ENCODE measurements around the gene RASGEF1B. TPM values are rescaled to one million over a fixed set of nuclear protein-coding genes. Genes with fewer than 3 reads are reported as not detected.

The RASGEF1B gene
- total RNA-seq, 2 donors from 2014 or later = 6.3 to 8.5 TPM

GRCh38 chr4:81405900-81406401, 65.8 kb downstream of the RASGEF1B start:
- H3K4me3 ChIP-seq = peak overlapping the region in 1 of 2 donors; percentile 12
- no peaks in the 10 kb centered on the region for H3K36me3 ChIP-seq
- H3K27me3 ChIP-seq = no peaks in the 10 kb centered on the region
- peak; percentile 79 to 87 for TF ChIP-seq CTCF (IDR thresholded peaks at IDR 0.05)
- H3K27ac ChIP-seq = no peak overlapping the region
- H3K9me3 ChIP-seq = no peaks in the 10 kb centered on the region
- no peaks in the 10 kb centered on the region for H3K4me1 ChIP-seq
- DNase-seq (ENCODE audit: low spot score) = no peak

- no peak for TF ChIP-seq CTCF (IDR thresholded peaks at IDR 0.05)
- H3K4me3 ChIP-seq = no peak overlapping the region
- H3K4me1 ChIP-seq = no peaks in the 10 kb centered on the region
- H3K27ac ChIP-seq = no peak overlapping the region
- no peaks in the 10 kb centered on the region for H3K36me3 ChIP-seq
- no peaks in the 10 kb centered on the region for H3K27me3 ChIP-seq
- H3K9me3 ChIP-seq = no peaks in the 10 kb centered on the region
- no peak for DNase-seq (ENCODE audit: low spot score)
Observed at GRCh38 chr4:81404741-81405140, 67.0 kb downstream of the RASGEF1B start.

DNA sequence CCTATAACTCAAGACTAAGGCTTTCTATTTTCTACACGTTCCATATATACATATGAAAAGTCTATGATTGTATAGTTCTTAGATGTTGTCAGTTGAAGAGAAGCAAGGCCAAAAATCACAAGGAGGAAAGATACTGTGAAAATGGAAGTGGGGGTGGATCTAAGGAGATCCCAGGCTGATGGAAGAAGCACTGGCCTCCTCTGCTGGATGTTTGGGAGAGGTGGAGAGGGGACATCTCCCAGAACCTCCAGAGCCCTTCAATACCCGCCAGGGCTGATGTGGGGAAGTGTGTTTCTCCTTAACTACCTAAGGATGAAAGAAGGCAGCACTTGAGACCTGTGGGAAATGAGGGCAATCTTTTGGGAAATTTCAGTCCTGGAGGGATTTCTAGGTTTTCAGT, 67.4 kb downstream of the RASGEF1B start:
- H3K36me3 ChIP-seq = no peaks in the 10 kb centered on the region
- DNase-seq (ENCODE audit: low spot score) = no peak
- no peaks in the 10 kb centered on the region for H3K27me3 ChIP-seq
- no peak overlapping the region for H3K27ac ChIP-seq
- H3K9me3 ChIP-seq = no peaks in the 10 kb centered on the region
- no peak for TF ChIP-seq CTCF (IDR thresholded peaks at IDR 0.05)
- peaks cover 0 to 2% of the 10 kb centered on the region in 2 donors for H3K4me1 ChIP-seq
- no peak overlapping the region for H3K4me3 ChIP-seq

GRCh38 chr4:81399306-81400086, 72.2 kb downstream of the RASGEF1B start:
- Histone ChIP-seq H3K4me1 (peaks cover 0 to 16% of the 10 kb centered on the region in 2 donors), H3K36me3 (no peaks in the 10 kb centered on the region), H3K4me3 (no peak overlapping the region), H3K9me3 (no peaks in the 10 kb centered on the region), H3K27ac (no peak overlapping the region), H3K27me3 (no peaks in the 10 kb centered on the region)
- TF ChIP-seq CTCF (IDR thresholded peaks at IDR 0.05) = no peak
- no peak for DNase-seq (ENCODE audit: low spot score)

- H3K27ac ChIP-seq = peak overlapping the region; percentile 31 to 64
- H3K27me3 ChIP-seq = no peaks in the 10 kb centered on the region
- DNase-seq (ENCODE audit: low spot score) = no peak
- peaks cover 0 to 16% of the 10 kb centered on the region in 2 donors for H3K4me1 ChIP-seq
- no peak overlapping the region for H3K4me3 ChIP-seq
- no peaks in the 10 kb centered on the region for H3K36me3 ChIP-seq
- no peak for TF ChIP-seq CTCF (IDR thresholded peaks at IDR 0.05)
- no peaks in the 10 kb centered on the region for H3K9me3 ChIP-seq
Observed at GRCh38 chr4:81398379-81398778, 73.3 kb downstream of the RASGEF1B start.
